Loucy (cell line): ENCODE results near the gene EEFSEC.

Experiments
- H2AFZ ChIP-seq: fragments of 200-600 bp; sonication (generic); 2 replicates; pipeline ENCODE4 v1.6.0; 2016; ENCODE audit warnings: antibody characterized with exemption, mild to moderate bottlenecking, low read length, moderate library complexity
- H3F3A ChIP-seq: fragments of 200-600 bp; 2 replicates; pipeline ENCODE4 v1.6.0; 2016; ENCODE audit warnings: antibody characterized with exemption, low read depth, mild to moderate bottlenecking
- H3K27me3 ChIP-seq: fragments of 200-600 bp; sonication (generic); 2 replicates; pipeline ENCODE4 v1.6.1; 2014; ENCODE audit warnings: low read length, mild to moderate bottlenecking; ENCODE audit not compliant: insufficient read depth, poor library complexity, severe bottlenecking
- H3K36me3 ChIP-seq: fragments of 200-600 bp; sonication (generic); 2 replicates; pipeline ENCODE4 v1.6.1; 2016; ENCODE audit warnings: low read length; ENCODE audit not compliant: insufficient read depth
- H3K4me1 ChIP-seq: fragments of 200-600 bp; sonication (generic); 2 replicates; pipeline ENCODE4 v1.5.1; 2014; ENCODE audit warnings: low read length, mild to moderate bottlenecking; ENCODE audit not compliant: insufficient read depth, poor library complexity, severe bottlenecking
- H3K4me2 ChIP-seq: fragments of 200-600 bp; sonication (generic); 2 replicates; pipeline ENCODE4 v1.6.0; 2014; ENCODE audit warnings: antibody characterized with exemption, low read length, low read depth, mild to moderate bottlenecking; ENCODE audit not compliant: poor library complexity, severe bottlenecking
- H3K4me3 ChIP-seq: fragments of 200-600 bp; sonication (generic); 2 replicates; pipeline ENCODE4 v1.5.1; 2014; ENCODE audit warnings: low read length, mild to moderate bottlenecking, mixed read lengths; ENCODE audit not compliant: poor library complexity, severe bottlenecking
- H3K79me2 ChIP-seq: fragments of 200-600 bp; sonication (generic); 2 replicates; pipeline ENCODE4 v1.6.1; 2014; ENCODE audit warnings: low read length; ENCODE audit not compliant: insufficient read depth
- H3K9ac ChIP-seq: fragments of 200-600 bp; sonication (generic); 2 replicates; pipeline ENCODE4 v1.6.0; 2014; ENCODE audit warnings: mild to moderate bottlenecking, low read depth, low read length, moderate library complexity; ENCODE audit not compliant: poor library complexity, severe bottlenecking
- H3K9me2 ChIP-seq: fragments of 200-600 bp; sonication (generic); replicated peaks from 2 replicates; pipeline ENCODE4 v1.6.1; 2016; ENCODE audit warnings: low read depth, low read length, mixed read lengths
- H3K9me3 ChIP-seq: fragments of 200-600 bp; sonication (generic); 2 replicates; pipeline ENCODE4 v1.6.1; 2014; ENCODE audit warnings: mild to moderate bottlenecking, antibody characterized with exemption, low read length, low read depth; ENCODE audit not compliant: insufficient read depth
- H4K20me1 ChIP-seq: fragments of 200-600 bp; sonication (generic); 2 replicates; pipeline ENCODE4 v1.6.0; 2014; ENCODE audit warnings: antibody characterized with exemption, low read length, mild to moderate bottlenecking; ENCODE audit not compliant: insufficient read depth, poor library complexity, severe bottlenecking
- EZH2phosphoT487 ChIP-seq: fragments of 200-600 bp; IDR thresholded peaks from 2 replicates; pipeline ENCODE4 v1.6.1; 2018; ENCODE audit warnings: antibody characterized with exemption, mild to moderate bottlenecking, moderate library complexity, borderline replicate concordance
- TF ChIP-seq, protein P1 (sequence below): fragments of 200-600 bp; sonication (generic); conservative IDR thresholded peaks from 2 replicates; pipeline ENCODE4 v1.5.1; 2014; ENCODE audit warnings: mild to moderate bottlenecking, antibody characterized with exemption, low read length

Gene EEFSEC

GRCh38 chr3:128319741-128320141, 166.5 kb downstream of the EEFSEC start:
- no peak overlapping the region for H3K4me2 ChIP-seq
- no peak for TF ChIP-seq EZH2phosphoT487
- TF ChIP-seq, protein P1, sequence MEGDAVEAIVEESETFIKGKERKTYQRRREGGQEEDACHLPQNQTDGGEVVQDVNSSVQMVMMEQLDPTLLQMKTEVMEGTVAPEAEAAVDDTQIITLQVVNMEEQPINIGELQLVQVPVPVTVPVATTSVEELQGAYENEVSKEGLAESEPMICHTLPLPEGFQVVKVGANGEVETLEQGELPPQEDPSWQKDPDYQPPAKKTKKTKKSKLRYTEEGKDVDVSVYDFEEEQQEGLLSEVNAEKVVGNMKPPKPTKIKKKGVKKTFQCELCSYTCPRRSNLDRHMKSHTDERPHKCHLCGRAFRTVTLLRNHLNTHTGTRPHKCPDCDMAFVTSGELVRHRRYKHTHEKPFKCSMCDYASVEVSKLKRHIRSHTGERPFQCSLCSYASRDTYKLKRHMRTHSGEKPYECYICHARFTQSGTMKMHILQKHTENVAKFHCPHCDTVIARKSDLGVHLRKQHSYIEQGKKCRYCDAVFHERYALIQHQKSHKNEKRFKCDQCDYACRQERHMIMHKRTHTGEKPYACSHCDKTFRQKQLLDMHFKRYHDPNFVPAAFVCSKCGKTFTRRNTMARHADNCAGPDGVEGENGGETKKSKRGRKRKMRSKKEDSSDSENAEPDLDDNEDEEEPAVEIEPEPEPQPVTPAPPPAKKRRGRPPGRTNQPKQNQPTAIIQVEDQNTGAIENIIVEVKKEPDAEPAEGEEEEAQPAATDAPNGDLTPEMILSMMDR: no peak
- no peak overlapping the region for H3K4me3 ChIP-seq
- no peaks in the 10 kb centered on the region for H3K9me2 ChIP-seq
- no peak overlapping the region for H2AFZ ChIP-seq
- H3K9ac ChIP-seq: no peak overlapping the region
- no peaks in the 10 kb centered on the region for H3K9me3 ChIP-seq
- no peaks in the 10 kb centered on the region for H3K27me3 ChIP-seq
- no peaks in the 10 kb centered on the region for H3F3A ChIP-seq
- H3K79me2 ChIP-seq: no peaks in the 10 kb centered on the region
- peaks cover 31% of the 10 kb centered on the region for H3K4me1 ChIP-seq
- no peaks in the 10 kb centered on the region for H4K20me1 ChIP-seq
- H3K36me3 ChIP-seq: peaks cover 3% of the 10 kb centered on the region; the same call in 1 of the 2 replicates

DNA sequence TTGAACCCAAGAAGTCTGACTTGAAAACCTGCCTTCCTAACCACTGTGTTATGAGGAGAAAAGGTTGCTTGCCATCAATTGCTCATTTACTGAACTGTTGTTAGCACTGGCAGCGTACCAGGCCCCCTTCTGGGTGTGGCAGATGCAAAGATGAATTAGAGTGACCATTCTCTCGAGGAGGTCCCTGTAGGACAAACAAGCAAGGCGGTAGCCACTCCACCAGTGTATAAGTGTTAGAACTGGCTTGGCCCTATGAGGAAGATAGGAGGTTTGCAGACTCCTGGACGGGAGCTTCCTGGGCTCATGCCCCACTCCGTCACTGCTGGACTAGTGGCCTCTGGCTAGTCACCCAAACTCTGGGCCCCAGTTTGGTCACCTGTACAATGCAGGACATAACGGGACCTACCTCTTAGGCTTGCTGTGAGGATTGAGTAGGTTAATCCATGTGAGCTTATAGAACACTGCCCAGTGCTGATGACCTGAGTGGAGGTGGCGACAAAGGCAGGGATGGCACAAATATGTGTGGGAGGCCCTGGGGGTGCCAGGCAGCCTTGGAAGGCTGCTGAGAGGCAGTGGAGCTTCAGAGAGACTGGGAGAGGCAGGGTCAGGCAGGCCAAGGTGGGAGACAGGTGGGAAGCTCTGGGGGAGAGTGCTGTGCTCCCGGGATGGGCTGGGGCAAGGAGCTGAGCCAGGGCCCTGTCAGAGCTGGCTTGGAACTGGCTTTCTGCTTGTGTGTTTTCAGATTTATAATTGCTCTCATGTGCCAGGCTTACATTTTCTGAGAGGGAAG, 167.5 kb downstream of the EEFSEC start:
- H3K9me3 ChIP-seq: no peaks in the 10 kb centered on the region
- no peak overlapping the region for H2AFZ ChIP-seq
- H3K36me3 ChIP-seq: peaks cover 3% of the 10 kb centered on the region; the same call in 1 of the 2 replicates
- no peaks in the 10 kb centered on the region for H3F3A ChIP-seq
- no peaks in the 10 kb centered on the region for H3K27me3 ChIP-seq
- no peak overlapping the region for H3K9ac ChIP-seq
- TF ChIP-seq, protein P1: no peak
- no peak for TF ChIP-seq EZH2phosphoT487
- peaks cover 21% of the 10 kb centered on the region for H3K4me1 ChIP-seq
- H3K9me2 ChIP-seq: no peaks in the 10 kb centered on the region
- no peak overlapping the region for H3K4me3 ChIP-seq
- H4K20me1 ChIP-seq: no peaks in the 10 kb centered on the region
- no peaks in the 10 kb centered on the region for H3K79me2 ChIP-seq
- H3K4me2 ChIP-seq: no peak overlapping the region

GRCh38 chr3:128321418-128321817, 168.1 kb downstream of the EEFSEC start:
- no peaks in the 10 kb centered on the region for H3K9me3 ChIP-seq
- no peak overlapping the region for H2AFZ ChIP-seq
- no peaks in the 10 kb centered on the region for H3K9me2 ChIP-seq
- peaks cover 3% of the 10 kb centered on the region; the same call in 1 of the 2 replicates for H3K36me3 ChIP-seq
- no peaks in the 10 kb centered on the region for H4K20me1 ChIP-seq
- no peaks in the 10 kb centered on the region for H3F3A ChIP-seq
- no peak overlapping the region for H3K9ac ChIP-seq
- H3K79me2 ChIP-seq: no peaks in the 10 kb centered on the region
- H3K27me3 ChIP-seq: no peaks in the 10 kb centered on the region
- peaks cover 22% of the 10 kb centered on the region for H3K4me1 ChIP-seq
- no peak for TF ChIP-seq EZH2phosphoT487
- TF ChIP-seq, protein P1: no peak
- H3K4me3 ChIP-seq: no peak overlapping the region
- H3K4me2 ChIP-seq: no peak overlapping the region
